HG03135 (cell line): ENCODE data around the gene ZNF792.
"Not testable (repeated sequence)": the region's sequence is repeated elsewhere in the genome, so short reads cannot be mapped to it uniquely, and the experiment has no call there.

ENCODE experiments used
- ATAC-seq: cut with Tn5 transposase; IDR thresholded peaks from one replicate; pipeline ENCODE4 v1.9.1; 2021; ENCODE audit warnings: mild to moderate bottlenecking, moderate library complexity; ENCODE audit not compliant: unreplicated experiment

Gene ZNF792

DNA sequence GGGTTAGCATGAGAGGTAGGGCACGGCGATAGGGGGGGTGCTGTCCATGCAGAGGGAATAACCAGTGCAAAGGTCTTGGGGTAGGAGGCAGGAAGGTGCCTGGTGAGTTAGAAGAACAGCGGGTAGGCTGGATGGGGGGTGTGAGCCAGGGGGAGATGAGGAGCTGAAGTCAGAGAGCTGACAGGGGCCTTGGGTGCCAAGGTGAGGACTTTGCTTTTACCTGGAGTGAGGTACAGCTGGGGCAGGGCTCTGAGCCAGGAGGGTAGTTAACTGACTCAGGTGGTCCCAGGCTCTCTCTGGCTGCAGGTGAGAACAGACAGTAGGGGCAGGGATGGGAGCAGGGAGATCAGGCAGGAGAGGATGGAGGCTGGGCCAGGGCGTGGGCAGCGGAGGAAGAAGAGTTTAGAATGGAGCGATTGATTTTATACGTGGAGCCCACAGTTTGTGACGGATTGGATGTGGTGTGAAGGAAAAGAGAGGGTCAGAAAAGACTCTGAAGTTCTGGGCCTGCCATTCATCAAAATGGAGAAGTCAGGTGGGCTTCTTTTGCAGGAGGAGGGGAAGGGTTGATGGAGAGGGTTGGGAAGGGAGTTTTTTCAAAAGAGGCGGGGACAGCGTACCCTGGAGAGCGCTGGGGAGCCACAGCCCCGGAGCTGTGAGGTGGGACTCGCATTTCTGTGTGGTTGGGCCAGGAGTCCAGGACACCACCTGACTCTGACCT lies 34.9 kb upstream of the ZNF792 start:
- no peak for ATAC-seq

DNA sequence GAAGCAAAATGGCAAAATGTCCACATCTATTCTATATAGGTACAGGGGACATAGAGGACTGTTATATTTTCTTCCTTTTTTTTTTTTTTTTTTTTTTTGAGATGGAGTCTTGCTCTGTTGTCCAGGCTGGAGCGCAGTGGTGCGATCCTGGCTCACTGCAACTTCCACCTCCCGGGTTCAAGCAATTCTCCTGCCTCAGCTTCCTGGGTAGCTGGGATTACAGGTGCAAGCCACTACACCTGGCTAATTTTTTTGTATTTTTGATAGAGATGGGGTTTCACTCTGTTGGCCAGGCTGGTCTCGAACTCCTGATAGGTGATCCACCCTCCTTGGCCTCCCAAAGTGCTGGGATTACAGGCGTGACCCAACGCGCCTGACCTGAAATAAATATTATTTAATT lies 34.2 kb upstream of the ZNF792 start:
- not testable (repeated sequence) for ATAC-seq

DNA sequence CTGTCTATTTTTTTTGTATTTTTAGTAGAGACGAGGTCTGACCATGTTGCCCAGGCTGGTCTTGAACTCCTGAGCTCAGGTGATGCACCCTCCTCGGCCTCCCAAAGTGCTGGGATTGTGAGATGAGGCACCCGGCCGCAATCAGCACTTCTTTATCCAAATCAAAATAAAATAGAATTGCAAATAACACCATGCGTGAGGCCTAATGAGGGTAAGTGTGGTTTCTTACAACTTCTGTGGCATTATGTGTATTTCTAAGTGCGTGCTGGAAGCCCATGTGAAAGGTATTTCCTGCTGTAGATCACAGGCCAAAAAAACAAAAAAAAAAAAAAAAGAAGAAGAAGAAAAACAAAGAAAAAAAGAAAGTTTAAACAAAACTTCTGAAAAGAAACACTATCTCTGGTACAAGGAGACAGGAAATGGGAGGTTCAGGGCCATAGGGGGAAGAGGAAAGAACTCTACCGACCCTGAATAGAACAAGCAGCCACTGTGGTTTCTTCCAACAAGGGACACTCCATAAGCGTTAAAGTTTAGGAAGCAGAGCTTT lies 33.1 kb upstream of the ZNF792 start:
- no peak for ATAC-seq

DNA sequence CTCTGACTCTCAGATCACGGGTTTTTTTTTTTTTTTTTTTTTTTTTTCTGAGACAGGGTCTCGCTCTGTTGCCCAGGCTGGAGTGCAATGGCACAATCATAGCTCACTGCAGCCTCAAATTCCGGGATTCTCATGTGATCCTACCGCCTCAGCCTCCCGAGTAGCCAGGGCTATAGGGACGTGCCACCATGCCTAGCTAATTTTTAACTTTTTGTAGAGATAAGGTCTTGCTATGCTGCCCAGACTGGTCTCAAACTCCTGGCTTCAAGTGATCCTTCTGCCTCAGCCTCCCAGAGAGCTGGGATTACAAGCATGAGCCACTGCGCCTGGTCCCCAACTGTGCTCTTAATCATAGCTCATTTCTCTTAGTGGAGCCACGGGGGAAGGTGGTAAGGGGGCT lies 31.5 kb upstream of the ZNF792 start:
- ATAC-seq = no peak

DNA sequence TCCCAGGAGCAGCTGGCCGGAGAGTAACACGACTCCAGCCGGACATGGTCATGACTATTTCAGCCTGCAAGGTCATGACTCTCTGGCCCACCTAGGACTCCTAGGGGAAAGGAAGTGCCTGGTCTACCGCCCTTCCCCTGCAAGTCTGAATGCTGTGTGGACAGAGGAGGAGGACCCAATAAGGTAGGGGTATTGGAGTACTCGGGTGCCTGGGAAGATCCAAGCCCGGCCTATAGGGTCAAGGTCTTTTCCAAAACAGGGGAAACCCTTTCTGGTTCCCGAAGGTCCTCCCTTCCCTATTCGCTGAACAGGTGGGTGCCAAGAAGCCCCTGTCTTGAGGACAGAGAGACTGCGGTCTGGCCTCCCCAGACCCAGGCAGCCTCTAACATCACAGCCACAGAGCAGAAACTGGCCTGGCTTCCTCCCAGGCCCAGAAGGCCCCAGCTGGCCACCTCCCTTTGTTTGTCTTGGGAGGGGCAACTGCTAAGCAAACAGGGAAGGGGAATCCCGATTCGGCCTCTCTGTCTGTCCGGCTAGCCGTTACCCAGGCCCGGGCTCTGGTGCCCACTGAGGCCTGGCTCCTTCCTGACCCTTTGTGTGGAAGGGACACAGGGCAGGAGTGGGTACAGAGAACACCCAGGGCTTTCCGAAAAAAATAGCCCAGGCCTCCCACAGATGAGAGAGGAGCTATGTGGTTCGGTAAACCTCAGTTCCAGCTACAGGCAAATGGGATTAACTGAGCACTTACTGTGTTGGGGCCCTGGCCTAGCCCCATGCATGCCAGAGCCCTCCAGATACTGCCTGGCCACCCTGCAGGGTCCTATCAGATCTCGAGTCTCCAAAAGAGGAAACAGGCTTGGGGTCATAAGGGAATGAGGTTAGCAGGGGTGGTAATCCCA lies 30.9 kb upstream of the ZNF792 start:
- ATAC-seq = no peak

DNA sequence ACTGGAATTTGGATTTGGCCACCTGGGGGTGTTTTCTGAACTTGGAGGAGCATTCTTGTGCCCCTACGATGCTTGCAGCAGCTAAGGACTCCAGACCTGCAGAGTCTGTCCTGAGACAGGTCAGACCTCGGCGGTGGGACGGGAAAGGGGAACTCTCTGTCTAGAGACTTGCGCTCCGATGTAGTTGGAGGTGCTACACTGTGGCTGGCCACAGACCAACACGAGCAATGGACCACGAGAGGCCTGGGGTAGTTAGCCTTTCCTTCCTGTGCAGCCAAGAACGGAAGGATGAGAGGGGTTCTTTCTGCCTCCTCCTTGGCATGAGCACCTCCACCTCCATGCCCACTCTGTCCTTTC lies 30.2 kb upstream of the ZNF792 start:
- no peak for ATAC-seq

DNA sequence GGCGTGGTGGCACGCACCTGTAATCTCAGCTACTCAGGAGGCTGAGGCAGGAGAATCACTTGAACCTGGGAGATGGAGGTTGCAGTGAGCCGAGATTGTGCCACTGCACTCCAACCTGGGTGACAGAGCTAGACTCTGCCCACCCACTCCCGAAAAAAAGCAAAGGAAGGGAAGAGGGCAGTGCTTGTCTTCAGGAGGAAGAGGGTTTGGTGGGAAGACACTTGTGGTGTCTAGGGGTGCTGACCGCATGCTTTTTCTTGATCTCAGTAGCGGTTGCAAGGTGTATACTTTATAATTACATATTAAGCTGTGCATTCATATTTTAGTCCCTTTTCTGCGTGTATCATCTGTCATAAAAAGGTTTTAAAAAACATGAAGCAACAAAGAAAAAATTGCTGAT lies 28.6 kb upstream of the ZNF792 start:
- not testable (repeated sequence) for ATAC-seq

DNA sequence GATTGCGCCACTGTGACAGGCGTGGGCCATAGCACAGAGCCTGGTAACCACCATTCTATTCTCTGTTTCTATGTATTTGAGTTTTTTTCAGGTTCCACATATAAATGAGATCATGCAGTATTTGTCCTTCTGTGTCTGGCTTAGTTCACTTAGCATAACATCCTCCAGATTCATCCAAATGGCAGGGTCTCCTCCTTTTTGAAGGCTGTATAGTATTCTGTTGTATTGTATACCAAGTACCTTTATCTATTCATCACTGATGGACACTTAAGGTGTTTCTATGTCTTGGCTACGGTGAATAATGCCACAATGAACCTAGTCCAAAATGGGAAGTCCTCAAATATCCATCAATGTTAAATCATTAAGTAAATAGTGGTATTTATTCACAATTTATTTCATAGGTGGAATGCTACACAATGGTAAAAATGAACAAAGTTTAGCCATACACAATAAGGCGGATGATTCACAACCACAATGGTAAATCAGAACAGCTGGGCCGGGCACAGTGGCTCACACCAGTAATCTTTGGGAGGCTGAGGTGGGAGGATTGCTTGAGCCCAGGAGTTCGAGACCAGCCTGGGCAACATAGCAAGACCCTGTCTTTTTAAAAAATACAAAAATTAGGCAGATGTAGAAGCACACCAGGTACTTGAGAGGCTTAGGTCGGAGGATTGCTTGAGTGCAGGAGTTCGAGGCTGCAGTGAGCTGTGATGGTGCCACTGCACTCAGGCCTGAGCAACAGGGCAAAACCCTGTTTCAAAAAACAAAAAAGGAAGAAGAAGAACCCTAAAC lies 27.7 kb upstream of the ZNF792 start:
- no peak for ATAC-seq

DNA sequence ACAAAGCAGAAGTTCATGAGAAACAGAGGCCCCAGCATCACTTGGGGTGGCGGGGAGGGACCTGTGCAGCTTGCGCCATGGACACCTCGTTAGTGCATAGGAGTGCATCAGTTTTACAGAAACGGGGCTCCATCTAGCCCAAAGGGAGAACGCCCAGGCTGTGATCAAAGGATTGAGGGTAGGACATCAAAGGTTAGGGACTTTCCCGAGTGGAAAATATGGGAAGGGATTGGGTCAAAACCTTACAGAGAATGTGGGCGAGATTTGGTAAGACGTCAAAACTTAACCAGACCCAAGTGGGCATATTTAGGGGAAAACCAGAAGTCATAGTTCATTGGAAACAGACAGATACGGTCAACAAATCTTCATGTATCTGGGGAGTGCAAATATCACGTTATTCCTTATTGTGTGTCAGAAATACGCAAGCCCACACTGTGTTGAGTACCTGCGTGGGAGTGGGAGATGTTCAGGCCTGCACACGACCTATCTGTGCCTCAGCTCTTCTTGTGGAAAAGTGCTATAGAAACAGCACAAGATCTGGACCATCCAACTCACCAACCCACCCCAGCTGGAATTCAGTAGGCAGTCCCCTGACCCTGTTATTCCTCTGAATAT lies 26.7 kb upstream of the ZNF792 start:
- ATAC-seq = no peak

DNA sequence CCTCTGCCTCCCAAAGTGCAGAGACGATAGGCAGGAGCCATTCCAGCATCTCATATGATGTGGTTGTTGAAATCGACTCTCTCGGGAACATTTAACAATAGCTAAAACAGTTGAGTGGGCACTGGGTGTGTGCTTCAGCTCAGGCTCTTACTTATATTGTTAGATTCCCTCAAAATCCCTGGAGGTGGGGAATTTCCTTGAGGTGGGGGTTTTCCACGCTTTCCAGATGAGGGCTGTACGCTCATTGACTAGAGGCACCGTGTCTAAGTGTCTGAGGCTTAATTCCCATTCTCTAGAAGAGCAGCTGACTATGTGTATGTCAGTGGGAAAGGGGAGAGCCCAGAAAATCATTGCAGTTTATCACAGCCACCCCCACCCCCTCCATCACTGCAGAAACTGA lies 25.3 kb upstream of the ZNF792 start:
- ATAC-seq = no peak

DNA sequence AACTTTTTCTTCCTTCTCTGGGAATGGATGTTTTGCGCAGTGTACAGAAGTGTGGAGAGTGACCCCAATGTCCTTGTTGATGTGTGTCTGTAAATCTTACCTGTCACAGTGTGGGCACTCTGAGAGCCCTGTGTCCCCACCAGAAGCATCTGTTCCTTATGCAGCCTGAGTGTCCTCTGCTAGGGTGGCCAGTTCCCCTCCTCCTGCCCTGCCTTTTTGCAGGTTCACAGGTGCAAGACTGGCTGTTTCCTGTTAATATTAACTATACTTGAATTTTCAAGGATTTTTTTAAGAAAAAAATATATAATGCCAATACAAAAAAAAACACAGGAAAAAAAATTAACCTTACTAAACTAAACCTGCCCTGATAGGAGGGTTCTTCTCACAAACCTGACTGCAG lies 24.1 kb upstream of the ZNF792 start:
- ATAC-seq = no peak

DNA sequence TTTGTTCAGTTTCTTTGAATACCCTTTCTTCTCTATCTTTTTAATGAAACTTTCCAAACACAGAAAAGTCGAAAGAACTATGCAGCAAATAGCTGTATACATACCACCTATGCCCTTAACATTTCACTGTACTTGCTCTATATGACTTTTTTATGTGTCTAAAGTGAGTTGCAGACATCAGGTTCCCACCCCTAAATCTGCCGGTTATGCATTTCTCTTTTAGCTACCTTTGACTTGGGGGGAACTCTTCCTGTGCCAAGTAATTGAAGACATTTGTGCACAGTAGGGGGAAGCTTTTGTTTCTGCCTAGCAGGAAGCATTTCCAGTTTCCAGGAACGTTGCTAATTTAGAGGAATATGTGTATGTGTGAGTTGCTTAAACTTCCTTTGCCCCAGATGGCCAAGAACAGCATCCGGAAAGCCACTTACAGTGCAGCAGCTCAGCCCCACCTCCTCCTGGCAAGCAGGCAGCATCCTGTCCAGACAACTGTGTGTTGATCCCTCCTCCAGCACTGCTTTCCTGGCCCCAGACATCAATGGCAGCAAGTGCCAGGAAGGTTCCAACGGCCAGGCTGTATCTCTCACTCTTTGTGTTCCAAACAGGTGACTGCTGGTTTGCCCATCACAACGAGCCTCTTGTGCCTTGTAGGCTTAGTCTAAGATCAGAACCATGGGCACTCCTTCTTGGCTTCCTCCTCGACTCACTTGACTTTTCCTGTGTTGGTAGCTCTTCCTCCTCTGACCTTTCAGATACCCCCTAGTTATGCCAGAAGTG lies 21.4 kb upstream of the ZNF792 start:
- ATAC-seq = no peak

DNA sequence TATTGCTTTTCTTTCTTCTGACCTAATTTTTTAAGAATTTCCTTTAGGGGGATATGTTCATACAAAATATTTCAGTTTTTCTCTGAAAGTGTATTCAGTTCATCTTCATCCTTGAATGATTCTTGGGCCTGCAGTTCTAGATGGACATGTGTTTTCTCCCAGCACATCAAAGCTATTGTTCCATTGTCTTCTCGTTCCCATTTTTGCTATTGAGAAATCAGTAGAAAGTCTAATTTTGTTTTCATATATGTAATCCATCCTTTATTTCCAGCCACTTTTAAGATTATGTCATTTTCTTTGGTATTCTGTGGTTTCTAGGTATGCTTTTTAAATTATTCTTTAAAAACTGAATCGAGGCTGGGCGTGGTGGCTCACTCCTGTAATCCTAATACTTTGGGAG lies 20.3 kb upstream of the ZNF792 start:
- no peak for ATAC-seq

DNA sequence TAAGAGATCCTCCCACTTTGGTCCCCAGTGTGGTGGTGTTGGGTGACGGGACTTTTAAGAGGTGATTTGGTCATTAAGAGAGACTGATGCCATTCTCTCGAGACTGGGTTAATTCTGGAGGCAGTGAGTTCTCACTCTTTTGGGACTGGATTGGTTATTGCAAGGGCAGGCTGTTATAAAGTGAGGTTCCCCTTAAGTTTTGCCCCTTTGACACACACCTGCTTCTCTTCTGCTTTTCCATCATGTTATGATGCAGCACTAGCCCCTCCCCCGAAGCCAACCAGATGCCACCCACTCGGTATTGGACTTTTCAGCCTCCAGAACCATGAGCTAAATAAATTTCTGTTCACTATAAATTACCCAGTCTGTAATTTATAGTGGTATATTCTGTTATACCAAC lies 19.8 kb upstream of the ZNF792 start:
- ATAC-seq = no peak

DNA sequence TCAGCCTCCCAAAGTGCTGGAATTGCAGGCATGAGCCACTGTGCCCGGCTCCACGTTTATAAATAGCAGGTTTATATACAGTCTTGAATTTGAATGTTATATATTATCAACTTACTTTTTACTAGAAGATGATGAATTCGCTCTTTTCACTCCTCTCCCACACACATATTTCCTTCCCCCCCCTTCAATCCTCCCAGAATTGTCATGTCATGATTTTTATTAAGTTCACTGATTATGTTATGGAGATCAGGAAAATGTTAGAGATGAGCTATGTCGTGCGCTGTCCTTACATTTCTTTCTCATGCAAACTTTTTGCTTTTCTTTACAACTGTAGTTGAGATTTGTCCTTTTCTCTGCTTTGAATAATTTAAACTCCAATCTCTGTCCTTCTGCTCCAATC lies 18.2 kb upstream of the ZNF792 start:
- no peak for ATAC-seq

DNA sequence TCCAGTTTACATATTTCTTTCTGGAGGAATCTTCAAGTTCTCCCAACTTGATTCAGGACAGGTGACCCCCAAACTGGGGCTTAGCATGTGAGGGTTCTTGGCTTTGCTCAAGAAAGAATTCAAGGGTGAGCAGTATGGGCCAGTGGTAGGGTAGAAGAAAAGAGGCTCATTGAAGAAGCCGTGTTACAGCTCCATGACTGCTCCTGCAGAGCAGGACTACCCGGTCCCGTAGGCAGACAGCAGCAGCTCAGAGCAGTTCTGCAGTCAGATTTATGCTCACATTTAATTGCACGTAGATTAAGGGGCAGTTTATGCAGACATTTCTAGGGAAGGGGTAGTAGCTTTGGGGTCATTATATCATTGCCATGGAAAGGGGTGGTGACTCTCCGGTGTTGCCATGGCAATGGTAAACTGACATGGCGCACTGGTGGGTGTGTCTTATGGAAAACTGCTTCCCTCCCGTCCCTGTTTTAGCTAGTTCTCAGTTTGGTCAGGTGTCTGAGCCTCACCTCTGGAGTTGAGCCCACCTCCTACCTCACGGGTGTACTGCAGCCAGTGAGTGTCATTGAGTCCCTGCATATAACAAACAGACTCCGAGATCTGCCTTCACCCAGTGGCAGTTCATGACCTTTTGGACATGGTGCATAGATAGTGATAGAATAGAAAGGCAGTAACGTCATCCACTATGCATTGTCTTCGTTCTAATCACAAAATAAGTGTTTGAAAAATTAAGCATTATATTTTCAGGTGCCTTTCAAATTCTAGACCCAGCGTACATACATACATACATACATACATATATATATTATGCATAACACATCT lies 16.0 kb upstream of the ZNF792 start:
- no peak for ATAC-seq

DNA sequence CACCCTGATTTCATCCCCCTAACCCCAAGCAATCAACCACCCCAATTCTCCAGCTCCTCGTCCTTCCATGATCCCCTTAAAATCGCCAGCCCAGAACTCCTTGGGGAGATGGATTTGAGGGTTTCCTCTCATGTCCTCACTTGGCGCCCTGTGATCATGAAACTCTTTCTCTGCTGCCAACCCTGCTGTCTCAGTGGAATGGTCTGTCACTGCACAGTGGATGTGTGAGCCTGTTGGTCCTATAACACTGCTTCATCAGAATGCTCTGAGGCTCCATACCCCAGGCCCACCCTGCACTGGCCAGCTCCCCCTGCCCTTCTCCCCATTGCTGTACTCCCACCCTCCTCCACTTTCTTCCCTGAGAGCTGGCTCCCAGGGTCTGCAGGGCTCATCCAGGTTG lies 12.6 kb upstream of the ZNF792 start:
- no peak for ATAC-seq

DNA sequence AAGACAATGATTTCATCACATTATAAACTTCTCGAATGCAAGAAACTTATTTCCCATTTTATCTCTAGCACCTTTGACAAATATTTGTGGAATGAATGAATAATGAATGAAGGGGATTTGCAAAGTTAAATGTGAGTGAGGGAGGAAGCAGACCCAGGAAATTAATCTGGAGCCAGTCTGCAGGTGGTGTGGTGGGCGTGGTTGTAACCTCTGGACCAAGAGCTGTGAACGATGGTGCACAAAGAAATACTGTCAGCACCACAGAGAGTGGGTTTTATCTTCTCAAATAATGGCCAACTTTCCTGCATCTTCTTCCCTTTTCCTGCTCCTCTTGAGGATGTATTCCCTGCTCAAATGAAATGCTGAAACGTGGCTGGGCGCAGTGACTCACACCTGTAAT lies 11.0 kb upstream of the ZNF792 start:
- ATAC-seq = no peak

DNA sequence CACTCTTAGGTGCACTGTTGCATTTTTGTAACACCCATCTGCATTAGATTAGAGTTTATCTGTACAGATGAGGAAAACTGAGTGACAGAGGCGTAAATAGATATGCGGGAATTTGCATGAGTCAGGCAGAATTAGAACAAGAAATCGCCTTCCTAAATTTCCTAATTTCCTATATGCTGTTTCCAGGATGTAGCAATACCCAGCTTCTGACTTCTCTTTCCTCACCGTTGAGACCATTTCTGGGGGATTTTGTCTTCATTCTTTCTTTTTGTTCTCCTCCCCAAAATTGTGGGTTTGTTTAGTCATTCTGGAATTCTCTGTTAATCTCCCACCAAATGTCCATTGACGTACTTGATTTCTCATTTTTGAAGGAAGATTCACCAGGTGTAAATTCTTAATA lies 10.6 kb upstream of the ZNF792 start:
- ATAC-seq = no peak
